Measurements from ENCODE around the gene NF1. TPM values are rescaled to one million over a fixed set of nuclear protein-coding genes. Genes with fewer than 3 reads are reported as not detected.

The NF1 gene
- polyA plus RNA-seq, 1 donor from 2014 or later: 10.0 TPM

DNA sequence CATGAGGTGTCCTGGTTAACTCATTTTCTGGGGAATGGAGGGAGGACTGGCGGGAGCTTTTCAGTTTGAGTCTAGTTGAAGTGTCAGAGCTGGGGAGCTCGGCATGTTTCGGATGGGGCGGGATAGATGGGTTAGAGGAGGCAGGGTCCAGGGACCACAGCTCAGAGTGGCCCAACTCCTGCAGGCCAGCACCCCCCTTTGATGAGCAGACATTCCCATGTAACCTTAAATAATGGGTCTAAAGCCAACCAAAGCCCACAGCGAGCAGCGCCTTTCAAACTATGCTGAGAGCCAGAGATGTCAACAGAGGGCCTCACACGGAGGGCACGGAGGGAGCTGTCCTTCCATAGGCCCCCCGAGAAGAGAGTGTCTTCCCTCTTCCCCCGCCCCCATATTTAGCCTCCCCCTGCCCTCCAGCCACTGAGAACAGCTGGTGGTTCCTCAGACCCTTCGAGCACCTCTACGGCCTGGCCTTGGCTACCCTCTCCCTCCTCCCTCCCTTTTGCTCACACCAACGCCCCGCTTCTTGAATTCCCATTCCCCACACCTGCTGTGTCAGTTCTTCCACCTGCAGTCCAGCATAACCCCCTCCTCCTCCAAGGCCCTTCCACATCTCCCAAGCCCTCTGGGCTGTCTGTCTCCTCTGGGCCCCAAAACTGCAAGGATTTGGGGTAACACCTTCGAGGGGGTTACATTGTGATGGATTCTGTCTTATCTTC lies 318.5 kb downstream of the NF1 start:
- Mint-ChIP-seq H3K4me3 (no peak overlapping the region), H3K27ac (no peak overlapping the region)

DNA sequence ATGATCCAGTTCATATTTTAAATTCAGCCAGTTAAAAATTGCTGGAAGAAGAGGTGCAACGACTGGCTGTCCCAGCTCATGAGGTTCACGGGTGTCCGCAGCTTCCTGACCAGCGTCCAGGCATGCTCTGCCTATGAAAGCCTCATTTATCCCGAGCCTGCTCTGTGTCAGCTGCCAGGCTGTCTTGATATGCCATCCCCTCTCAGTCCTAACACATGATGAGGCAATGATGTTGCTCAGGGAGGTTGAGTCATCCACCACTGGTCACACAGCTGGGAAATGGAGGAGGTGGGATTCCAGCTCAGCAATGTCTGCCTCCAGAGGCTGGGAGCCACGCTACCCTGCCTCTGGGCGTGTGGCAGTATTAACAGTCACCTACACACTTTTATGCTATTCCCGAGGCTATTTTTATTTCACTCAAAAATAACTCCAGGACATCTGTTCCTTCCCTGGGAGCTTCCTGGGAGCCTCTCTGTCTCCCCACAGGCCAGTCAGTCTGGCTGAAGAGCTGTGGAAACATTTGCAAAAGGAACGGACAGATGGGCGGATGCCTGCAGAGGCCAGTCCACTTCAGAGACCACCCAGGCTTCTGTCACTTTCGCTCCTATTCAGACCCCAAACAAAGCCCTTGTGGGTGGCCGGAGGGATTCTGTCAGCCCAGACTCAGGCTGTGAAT lies 319.2 kb downstream of the NF1 start:
- Mint-ChIP-seq H3K9me3 (no peaks in the 10 kb centered on the region), H3K4me1 (peaks cover 3 to 8% (median 5%) of the 10 kb centered on the region in 3 donors), H3K4me3 (no peak overlapping the region), H3K36me3 (no peaks in the 10 kb centered on the region), H3K27ac (no peak overlapping the region), H3K27me3 (peaks cover 2% of the 10 kb centered on the region)

More for the DNA sequence above, 318.5 kb downstream of the NF1 start:
- Mint-ChIP-seq H3K9me3 (no peaks in the 10 kb centered on the region), H3K27me3 (peaks cover 7% of the 10 kb centered on the region), H3K4me1 (peaks cover 3 to 8% (median 5%) of the 10 kb centered on the region in 3 donors), H3K36me3 (no peaks in the 10 kb centered on the region)

DNA sequence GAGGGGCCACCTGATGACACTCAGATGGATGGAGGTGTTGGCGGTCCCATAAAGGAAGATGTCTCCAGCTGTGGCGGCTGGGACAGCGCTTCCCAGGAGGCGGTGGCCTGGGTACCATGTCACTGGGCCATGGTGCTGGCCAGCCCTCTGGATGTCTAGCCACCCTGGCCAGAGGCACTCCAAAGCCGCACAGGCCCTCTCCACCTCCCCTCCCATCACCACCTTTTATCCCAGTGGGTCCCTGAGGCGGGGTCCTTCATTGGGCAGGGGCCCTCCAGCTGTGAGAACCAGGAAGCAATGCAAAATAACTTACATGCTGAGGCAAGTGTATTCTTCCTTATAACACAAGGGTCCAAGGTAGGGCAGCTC lies 319.8 kb downstream of the NF1 start:
- Mint-ChIP-seq H3K27ac (no peak overlapping the region), H3K4me3 (no peak overlapping the region), H3K4me1 (peaks cover 3 to 8% (median 5%) of the 10 kb centered on the region in 3 donors), H3K27me3 (peaks cover 2% of the 10 kb centered on the region), H3K36me3 (no peaks in the 10 kb centered on the region), H3K9me3 (no peaks in the 10 kb centered on the region)

DNA sequence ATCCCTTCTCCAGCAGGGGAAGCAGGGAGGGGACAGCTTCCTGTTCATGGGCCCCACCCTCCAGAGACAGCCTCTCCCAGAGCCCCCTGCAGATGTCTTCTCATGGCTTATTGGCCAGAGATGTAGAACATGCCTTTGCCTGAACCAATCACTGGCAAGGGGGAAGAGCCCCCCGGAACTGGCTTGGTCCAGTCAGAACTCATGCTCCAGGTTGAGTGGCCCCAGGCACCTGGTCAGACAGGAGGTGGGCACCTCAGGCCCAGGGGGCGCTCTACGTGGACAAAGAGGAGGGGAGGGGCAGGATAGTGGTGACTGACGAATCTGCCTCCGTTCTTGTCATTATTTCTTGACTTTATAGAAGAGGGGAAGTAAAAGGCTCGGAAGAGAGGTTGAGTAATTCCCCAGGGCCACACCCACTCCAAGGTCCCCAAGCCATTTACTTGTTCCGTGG lies 320.3 kb downstream of the NF1 start:
- Mint-ChIP-seq H3K4me1 (peaks cover 3 to 8% (median 5%) of the 10 kb centered on the region in 3 donors), H3K36me3 (no peaks in the 10 kb centered on the region), H3K9me3 (no peaks in the 10 kb centered on the region), H3K27me3 (peaks cover 2% of the 10 kb centered on the region), H3K27ac (peak overlapping the region in 1 of 3 donors; percentile 47), H3K4me3 (peak overlapping the region in 2 of 4 donors; percentile 41 to 51)

DNA sequence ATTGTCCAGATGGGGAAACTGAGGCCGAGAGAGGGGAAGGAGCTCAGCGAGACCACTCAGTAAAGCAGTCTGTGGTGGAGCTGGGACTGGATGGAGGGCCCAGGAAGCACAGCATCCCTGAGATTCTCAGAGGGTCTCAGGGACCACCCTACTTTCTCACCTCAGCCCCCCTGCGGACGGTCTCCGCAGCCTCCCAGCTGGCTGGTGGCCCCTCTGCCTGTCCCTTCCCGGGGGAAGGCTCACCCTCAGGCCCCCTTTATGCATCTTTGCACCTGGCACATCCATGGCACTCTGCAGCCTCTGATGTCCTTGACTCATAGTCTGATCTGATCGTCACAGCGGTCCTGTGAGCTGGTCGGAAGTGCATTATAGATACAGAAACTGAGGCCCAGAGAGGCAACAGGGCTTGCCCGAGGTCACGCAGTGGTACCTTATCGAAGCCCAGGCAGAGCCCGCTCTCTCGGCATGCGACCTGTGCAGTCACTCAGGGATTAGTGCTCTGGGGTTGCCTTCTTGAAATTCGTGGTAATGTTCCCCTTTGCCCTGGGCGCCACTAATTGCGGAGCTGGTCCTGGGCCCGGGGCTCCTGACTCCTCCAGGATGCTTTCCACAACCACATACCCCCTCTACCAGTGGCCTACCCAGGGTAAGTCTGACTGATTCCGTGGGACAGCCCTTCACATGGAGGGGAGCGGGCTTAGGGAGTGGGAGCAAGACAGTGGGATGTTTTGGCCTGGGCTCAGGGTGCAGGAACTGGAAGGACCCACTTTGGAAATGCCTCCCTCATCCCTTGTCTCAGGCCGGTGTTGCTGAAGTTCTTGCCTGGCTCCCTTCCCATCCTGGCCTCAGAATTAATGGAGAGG lies 321.1 kb downstream of the NF1 start:
- Mint-ChIP-seq H3K4me1 (peaks cover 3 to 8% (median 5%) of the 10 kb centered on the region in 3 donors), H3K36me3 (no peaks in the 10 kb centered on the region), H3K27ac (no peak overlapping the region), H3K4me3 (peak overlapping the region in 1 of 4 donors; percentile 41), H3K9me3 (no peaks in the 10 kb centered on the region), H3K27me3 (peaks cover 2% of the 10 kb centered on the region)

DNA sequence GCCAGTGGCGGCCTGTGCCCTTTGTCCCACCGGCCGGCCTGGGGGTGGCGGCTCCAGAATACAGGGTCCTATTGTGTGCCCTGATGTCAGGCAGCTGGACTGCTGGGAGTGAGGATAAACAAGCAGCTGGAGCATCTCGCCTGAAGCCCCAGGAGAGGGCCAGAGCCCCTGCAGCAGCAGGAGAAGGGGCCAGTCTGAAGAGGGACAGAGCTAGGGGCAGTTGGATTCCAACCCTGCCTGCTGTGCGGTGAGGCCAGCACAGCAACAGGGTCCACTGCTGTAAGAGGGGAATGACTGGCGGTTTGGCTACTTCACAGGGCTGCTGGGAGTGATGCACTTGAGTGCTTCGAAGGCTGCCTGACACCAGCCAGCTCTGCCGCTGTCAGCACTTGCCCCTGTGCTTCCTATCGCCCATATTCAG lies 321.7 kb downstream of the NF1 start:
- Mint-ChIP-seq H3K36me3 (no peaks in the 10 kb centered on the region), H3K9me3 (no peaks in the 10 kb centered on the region), H3K4me3 (no peak overlapping the region), H3K27ac (no peak overlapping the region), H3K4me1 (peaks cover 3 to 8% (median 5%) of the 10 kb centered on the region in 3 donors), H3K27me3 (peaks cover 2% of the 10 kb centered on the region)

DNA sequence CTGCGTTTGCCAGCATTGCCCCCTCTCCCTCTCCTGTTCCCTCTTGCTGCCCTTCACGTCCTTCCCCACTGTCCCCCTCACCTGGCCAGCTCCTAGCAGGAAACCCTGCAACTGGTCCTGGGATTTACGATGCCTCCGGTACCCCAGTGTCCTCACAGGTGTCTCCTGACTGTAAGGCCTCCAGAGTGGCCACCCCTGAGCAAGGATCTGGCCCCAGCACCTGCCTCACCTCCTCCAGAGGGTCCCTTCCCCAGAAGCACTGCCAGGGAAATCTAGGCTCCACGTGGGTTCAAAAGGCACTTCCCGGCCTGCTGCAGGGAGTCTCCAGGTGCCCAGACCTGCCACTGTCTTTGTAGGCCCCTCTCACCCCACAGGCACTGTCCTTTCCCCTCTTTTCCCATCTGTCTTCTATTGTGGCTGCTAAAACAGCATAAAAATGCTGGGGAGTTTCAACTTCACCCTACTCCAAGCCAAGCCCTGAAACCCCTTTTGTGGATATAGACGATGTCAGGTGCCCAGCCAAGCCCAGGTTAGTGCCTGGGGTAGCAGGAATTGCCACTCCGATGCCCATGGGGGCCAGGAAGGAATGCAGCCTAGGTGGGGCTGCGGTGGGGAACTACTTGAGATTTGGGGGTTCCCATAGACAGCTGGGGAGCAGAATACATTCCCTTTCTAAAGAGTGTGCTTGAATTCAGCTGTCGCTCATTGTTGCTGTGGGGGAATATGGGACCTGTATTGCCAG lies 322.4 kb downstream of the NF1 start:
- peaks cover 3% of the 10 kb centered on the region for H3K27me3 Mint-ChIP-seq
- no peak overlapping the region for H3K27ac Mint-ChIP-seq
- no peak overlapping the region for H3K4me3 Mint-ChIP-seq
- peaks cover 0 to 1% (median 1%) of the 10 kb centered on the region in 3 donors for H3K9me3 Mint-ChIP-seq
- peaks cover 3 to 8% (median 5%) of the 10 kb centered on the region in 3 donors for H3K4me1 Mint-ChIP-seq
- H3K36me3 Mint-ChIP-seq: no peaks in the 10 kb centered on the region

DNA sequence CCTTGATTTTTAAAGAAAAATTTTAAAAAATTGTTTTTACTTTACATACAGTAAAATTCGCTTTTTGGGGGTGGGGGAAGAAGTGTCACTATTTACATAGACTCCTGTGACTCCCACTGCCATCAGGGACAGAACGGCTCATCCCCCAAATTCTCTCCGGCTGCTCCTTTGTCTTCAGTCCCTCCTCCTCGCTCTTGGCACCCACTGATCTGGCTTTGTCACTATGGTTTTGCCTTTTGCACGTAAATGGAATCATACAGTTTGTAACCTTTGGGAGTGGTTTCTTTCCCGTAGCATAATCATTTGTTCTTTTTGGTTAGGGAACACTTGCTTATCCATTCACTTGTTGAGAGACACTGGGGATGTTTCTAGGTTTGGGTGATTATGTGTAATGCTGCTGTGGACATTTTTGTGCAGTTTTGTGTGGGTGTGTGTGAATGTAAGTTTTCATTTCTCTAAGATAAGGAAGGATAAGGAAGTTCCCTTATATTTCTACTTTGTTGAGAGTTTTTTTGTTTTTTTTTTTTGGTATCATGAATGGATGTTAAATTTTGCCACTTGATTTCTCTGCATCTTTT lies 324.1 kb downstream of the NF1 start:
- H3K27me3 Mint-ChIP-seq: peaks cover 8% of the 10 kb centered on the region
- H3K9me3 Mint-ChIP-seq: peaks cover 5 to 12% (median 6%) of the 10 kb centered on the region in 3 donors
- no peak overlapping the region for H3K4me3 Mint-ChIP-seq
- H3K27ac Mint-ChIP-seq: peak overlapping the region in 1 of 3 donors; percentile 2
- no peaks in the 10 kb centered on the region for H3K36me3 Mint-ChIP-seq
- peaks cover 3 to 6% (median 5%) of the 10 kb centered on the region in 3 donors for H3K4me1 Mint-ChIP-seq

DNA sequence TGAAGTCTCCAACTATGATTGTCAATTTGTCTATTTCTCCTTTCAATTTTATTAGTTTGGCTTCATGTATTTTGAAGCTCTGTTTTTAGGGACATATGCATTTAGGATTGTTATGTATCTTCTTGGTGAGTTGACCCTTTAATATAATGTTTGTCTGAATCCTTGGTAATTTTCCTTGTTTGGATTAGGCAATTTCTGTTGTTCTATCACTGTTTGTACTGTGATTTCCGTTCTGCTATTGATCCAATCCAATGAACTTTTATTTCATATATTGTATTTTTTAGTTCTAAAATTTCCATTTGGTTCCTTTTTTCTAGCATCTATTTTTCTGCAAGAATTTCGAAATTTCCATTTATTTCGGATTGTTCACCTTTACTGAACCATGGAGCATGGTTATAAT lies 327.7 kb downstream of the NF1 start:
- peaks cover 0 to 2% (median 0%) of the 10 kb centered on the region in 3 donors for H3K4me1 Mint-ChIP-seq
- no peak overlapping the region for H3K27ac Mint-ChIP-seq
- H3K9me3 Mint-ChIP-seq: peaks cover 5 to 12% (median 8%) of the 10 kb centered on the region in 3 donors
- H3K36me3 Mint-ChIP-seq: no peaks in the 10 kb centered on the region
- peaks cover 9% of the 10 kb centered on the region for H3K27me3 Mint-ChIP-seq
- no peak overlapping the region for H3K4me3 Mint-ChIP-seq

DNA sequence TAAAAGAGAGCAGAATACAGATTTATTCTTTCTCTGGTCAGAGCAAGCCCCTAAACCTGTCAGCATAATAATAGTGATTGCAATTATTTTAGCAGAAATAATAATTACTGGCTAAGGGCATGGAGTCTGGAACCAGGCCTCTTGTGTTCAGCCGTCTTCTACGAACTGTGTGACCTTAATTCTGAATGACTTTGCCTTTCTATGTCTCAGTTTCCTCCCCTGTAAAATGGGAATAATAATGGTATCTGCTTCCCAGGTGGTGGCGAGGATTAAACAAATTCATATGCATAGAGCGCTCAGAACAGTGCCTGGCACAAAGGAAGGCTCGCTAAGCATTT lies 330.1 kb downstream of the NF1 start:
- peaks cover 18% of the 10 kb centered on the region for H3K27me3 Mint-ChIP-seq
- H3K27ac Mint-ChIP-seq: no peak overlapping the region
- peaks cover 5 to 12% (median 8%) of the 10 kb centered on the region in 3 donors for H3K9me3 Mint-ChIP-seq
- H3K36me3 Mint-ChIP-seq: peaks cover 2% of the 10 kb centered on the region
- no peak overlapping the region for H3K4me3 Mint-ChIP-seq
- peaks cover 0 to 2% (median 2%) of the 10 kb centered on the region in 3 donors for H3K4me1 Mint-ChIP-seq

DNA sequence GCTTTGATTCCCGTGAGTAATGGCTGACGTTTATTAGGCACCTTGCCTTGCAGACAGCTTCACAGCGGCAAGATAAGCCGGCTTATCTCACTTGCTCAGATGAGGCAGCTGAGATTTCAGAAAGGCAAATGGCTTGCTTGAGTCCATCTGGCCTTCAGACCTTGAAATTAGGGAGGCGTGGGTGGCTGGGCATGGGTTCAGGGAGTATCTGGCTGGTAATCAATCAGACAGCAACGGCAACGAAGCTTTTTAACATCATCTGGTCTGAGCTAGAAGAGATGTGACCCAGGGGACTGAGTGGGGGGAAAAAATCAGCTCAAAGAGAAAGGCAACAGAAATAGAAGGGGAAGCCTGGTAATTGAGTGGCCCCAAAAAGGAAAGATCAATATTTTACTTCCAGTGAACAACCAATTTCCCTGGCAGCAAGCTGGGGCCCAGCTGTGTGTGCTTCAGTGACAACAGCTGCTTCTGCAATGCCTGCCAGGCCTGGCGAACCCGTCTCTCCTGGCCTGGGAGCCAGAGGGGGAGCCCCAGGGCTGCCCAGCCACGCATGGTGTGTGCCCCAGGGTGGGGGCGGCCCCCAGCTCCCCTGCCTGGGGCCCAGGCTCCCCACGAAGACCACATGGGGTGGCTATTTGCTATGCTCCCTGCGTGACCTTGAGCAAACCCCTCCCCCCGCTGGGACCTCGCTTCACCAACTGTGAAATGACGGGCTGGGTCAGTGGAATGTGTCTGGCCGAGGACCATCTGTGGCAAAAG lies 330.7 kb downstream of the NF1 start:
- no peak overlapping the region for H3K4me3 Mint-ChIP-seq
- H3K36me3 Mint-ChIP-seq: peaks cover 2% of the 10 kb centered on the region
- peaks cover 0 to 2% (median 2%) of the 10 kb centered on the region in 3 donors for H3K4me1 Mint-ChIP-seq
- peaks cover 21% of the 10 kb centered on the region for H3K27me3 Mint-ChIP-seq
- peaks cover 5 to 12% (median 8%) of the 10 kb centered on the region in 3 donors for H3K9me3 Mint-ChIP-seq
- H3K27ac Mint-ChIP-seq: no peak overlapping the region

Measured in IgD-negative memory B cell (primary cell).